GM21786 (cell line): ENCODE results near the gene DENND2D.
A peak's percentile ranks its signal among the peaks of the same experiment; 100 is the strongest.

ENCODE experiments used
- ATAC-seq: cut with Tn5 transposase; IDR thresholded peaks from one replicate; pipeline ENCODE4 v1.9.1; 2021; ENCODE audit not compliant: unreplicated experiment

Gene DENND2D

GRCh38 chr1:111199881-111200801 is at the start of gene DENND2D:
Gene DENND2D (minus strand): TSS chr1:111200646. CDS start chr1:111200459, 187 bp downstream.
- no peak for ATAC-seq

- ATAC-seq: no peak
These were observed 49.5 kb upstream of the DENND2D start for GRCh38 chr1:111249960-111250359.

GRCh38 chr1:111247125-111247838 is 46.8 kb upstream of the DENND2D start:
- no peak for ATAC-seq

GRCh38 chr1:111242805-111243523 is 42.5 kb upstream of the DENND2D start:
- no peak for ATAC-seq

GRCh38 chr1:111241797-111242196 is 41.4 kb upstream of the DENND2D start:
- no peak for ATAC-seq

- no peak for ATAC-seq
These were observed 37.8 kb upstream of the DENND2D start for GRCh38 chr1:111238056-111238795.

GRCh38 chr1:111236806-111237205 is 36.4 kb upstream of the DENND2D start:
- no peak for ATAC-seq

- no peak for ATAC-seq
These were observed 35.9 kb upstream of the DENND2D start for GRCh38 chr1:111236379-111236778.

GRCh38 chr1:111234866-111235265 is 34.4 kb upstream of the DENND2D start:
- no peak for ATAC-seq

- no peak for ATAC-seq
These were observed 33.8 kb upstream of the DENND2D start for GRCh38 chr1:111234258-111234657.

- ATAC-seq: no peak
These were observed 31.7 kb upstream of the DENND2D start for GRCh38 chr1:111232134-111232533.

- ATAC-seq: no peak
These were observed 28.3 kb upstream of the DENND2D start for GRCh38 chr1:111228748-111229126.

- no peak for ATAC-seq
These were observed 27.7 kb upstream of the DENND2D start for GRCh38 chr1:111227851-111228747.

- ATAC-seq: no peak
These were observed 27.0 kb upstream of the DENND2D start, which contains the start of gene CHI3L2 for GRCh38 chr1:111227434-111227833. Gene CHI3L2 (plus strand): TSS chr1:111227713. CDS start chr1:111227730, 17 bp downstream.

- ATAC-seq: no peak
These were observed 25.4 kb upstream of the DENND2D start for GRCh38 chr1:111225717-111226400.

- ATAC-seq: no peak
These were observed 24.6 kb upstream of the DENND2D start for GRCh38 chr1:111225091-111225490.

- ATAC-seq: no peak
These were observed 22.8 kb upstream of the DENND2D start for GRCh38 chr1:111223126-111223685.

GRCh38 chr1:111222308-111223125 is 22.1 kb upstream of the DENND2D start:
- peak; percentile 19 for ATAC-seq
